SKM-1 (cell line): ENCODE results near the gene CENPVL1.
A peak's percentile ranks its signal among the peaks of the same experiment; 100 is the strongest.
"Not testable (repeated sequence)": the region's sequence is repeated elsewhere in the genome, so short reads cannot be mapped to it uniquely, and the experiment has no call there.

Source experiments
- DNase-seq: peaks from one replicate; lab custom pipeline; 2025; ENCODE audit not compliant: unreplicated experiment; lab: John Stamatoyannopoulos, UW

CENPVL1 gene

DNA sequence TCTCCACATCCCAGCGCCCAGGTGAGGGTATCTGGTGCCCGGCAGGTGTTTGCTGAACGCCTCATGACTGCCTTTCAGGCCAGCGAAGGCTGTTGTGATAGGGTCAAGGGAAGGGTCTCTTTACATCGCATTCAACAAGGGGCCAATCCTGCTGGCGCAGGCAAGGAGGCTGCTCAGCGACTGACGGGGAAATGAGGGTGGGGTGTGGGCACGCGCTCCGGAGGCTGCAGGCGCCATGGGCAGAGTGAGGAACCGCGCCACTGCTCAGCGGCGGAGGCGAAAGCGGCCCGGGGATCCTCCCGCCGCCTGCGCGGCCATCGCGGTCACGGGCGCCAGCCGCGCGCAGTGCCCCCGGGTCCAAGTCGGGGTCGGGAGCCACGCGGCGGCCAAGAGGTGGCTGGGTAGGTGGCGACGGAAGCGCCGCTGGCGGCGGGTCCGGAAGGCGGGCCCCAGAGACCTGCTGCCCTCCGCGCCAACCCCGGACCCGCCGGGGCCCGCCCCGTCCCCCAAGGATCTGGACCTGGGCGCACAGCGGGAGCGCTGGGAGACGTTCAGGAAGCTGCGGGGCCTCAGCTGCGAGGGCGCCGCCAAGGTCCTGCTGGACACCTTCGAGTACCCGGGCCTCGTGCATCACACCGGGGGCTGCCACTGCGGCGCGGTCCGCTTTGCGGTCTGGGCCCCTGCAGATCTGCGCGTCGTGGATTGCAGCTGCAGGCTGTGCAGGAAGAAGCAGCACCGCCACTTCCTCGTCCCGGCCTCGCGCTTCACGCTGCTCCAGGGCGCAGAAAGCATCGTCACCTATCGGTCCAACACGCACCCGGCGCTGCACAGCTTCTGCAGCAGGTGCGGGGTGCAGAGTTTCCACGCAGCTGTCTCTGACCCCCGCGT lies at the start of gene CENPVL1:
Gene CENPVL1, plus strand, starts transcription at position 236 of the 888 bp plus-strand sequence. Its CDS starts 0 bp downstream, at position 236.
- DNase-seq = not testable (repeated sequence)

DNA sequence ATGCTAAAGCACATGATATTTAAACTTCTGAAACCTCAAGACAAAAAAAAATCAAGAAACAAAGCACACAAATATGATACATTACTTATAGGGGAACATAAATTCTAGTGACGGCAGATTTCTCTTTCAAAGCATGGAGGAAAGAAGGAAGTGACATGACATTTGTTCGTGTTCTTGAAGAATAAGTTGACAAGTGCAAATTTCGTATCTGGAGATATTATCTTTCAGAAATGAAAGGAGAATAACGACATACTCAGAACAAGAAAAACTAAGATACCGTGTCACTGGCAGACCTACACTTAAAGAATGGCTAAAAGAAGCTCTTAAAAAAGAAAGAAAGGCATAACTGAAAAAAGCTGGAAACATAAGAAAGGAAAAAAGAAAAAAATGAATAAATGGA lies 44.3 kb upstream of the CENPVL1 start:
- no peak for DNase-seq

DNA sequence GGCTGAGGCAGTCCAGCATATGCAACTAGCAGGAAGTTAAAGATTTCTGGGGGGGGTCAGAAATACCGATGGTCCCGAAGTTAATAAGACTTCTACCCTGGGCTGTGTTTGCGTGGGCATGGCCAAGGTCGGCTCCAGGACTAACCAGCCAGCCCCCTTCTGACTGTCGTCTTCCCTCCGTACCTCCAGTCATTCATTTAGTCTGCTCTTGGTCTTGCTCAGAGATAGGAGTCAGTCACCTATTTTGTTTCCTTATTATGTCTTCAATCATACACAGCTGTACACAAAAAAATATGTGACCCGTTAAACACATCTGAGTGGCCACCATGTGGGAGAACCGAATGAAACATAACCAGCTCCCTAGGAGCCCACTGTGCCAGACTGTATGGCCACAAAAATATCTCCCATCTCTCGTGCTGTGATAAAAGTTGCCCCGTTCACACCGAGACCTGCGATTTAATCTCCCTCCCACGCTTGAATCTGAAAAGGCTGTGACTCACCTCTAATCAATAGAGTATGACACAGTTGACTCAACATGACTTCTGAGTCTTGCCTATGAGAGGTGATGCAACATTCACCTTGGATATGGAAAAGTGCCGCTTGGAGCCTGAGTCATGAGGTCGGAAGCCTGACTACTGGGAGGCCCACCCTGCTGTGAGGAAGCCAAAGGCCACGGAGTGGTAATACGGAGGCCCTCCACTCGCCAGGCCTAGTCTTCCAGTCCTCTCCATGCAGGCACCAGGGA lies 30.5 kb upstream of the CENPVL1 start:
- DNase-seq = not testable (repeated sequence)

- DNase-seq = not testable (repeated sequence)
These were observed 28.2 kb upstream of the CENPVL1 start for GRCh38 chrX:51681808-51682719.

- not testable (repeated sequence) for DNase-seq
These were observed 27.6 kb upstream of the CENPVL1 start, which contains the start of gene CENPVL2 for GRCh38 chrX:51682720-51683062. Gene CENPVL2, minus strand, starts transcription at chrX:51682831. Its CDS starts 0 bp downstream, at chrX:51682831.

- no peak for DNase-seq
These were observed 16.1 kb upstream of the CENPVL1 start for GRCh38 chrX:51694254-51694653.

- DNase-seq = no peak
These were observed 12.9 kb upstream of the CENPVL1 start for GRCh38 chrX:51697397-51697796.

DNA sequence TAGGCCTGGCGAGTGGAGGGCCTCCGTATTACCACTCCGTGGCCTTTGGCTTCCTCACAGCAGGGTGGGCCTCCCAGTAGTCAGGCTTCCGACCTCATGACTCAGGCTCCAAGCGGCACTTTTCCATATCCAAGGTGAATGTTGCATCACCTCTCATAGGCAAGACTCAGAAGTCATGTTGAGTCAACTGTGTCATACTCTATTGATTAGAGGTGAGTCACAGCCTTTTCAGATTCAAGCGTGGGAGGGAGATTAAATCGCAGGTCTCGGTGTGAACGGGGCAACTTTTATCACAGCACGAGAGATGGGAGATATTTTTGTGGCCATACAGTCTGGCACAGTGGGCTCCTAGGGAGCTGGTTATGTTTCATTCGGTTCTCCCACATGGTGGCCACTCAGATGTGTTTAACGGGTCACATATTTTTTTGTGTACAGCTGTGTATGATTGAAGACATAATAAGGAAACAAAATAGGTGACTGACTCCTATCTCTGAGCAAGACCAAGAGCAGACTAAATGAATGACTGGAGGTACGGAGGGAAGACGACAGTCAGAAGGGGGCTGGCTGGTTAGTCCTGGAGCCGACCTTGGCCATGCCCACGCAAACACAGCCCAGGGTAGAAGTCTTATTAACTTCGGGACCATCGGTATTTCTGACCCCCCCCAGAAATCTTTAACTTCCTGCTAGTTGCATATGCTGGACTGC lies 2.8 kb downstream of the CENPVL1 start:
- DNase-seq = not testable (repeated sequence)

DNA sequence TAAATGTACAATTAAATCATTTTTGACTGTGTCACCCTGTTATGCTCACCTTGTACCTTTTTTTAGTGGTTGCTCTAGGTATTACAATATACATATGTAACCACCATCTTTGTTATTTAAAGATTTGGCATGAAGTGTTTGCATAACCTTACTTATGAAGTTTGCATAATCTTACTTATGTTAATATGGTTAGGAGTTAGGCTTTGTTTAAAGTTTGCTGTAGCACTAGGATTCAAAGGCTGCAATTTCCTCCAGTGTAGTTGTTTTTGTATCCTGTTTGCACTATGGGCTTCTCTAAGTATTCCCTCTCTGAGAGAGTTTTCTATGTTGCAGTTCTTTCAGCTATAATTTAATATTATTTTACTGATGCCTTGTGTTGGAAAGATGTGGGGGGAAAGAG lies 17.9 kb downstream of the CENPVL1 start:
- DNase-seq = no peak

DNA sequence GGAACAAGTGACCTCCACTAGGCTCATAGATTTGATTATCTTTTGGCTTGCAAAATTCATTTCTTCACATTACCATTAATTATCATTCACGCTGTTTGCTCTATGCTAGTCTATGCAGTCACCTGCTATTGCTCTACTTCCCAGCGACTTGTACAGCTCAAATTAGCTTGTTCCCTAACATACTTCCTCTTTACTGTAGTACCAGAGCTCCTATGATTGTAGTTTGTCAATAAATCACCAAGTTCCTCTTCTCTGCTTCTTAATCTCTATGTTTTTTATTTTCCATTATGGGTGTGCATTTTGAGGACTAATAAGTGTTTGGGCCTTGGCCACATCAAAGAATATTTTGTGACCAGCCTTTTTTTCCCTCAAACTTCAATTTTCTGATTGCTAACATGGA lies 26.8 kb downstream of the CENPVL1 start:
- DNase-seq = peak; percentile 1

DNA sequence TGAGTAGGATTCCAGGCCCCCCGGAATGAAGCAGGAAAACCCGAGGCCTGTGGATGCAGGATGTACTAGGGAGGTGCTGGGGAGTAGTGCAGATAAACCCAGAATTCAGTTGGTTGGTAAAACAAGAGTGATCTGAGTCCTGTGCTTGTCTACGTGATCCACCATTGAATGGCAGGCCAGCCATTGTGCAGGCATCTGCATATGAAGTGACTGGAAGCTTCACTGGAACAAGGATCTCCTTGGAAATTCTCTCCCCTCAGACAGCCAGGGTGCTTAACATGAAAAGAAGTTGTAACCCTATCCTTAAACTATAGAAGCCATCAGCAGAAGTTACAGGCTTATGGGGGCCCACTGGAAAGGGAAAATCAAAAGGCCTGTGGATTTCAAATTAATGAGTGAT lies 32.3 kb downstream of the CENPVL1 start:
- no peak for DNase-seq

DNA sequence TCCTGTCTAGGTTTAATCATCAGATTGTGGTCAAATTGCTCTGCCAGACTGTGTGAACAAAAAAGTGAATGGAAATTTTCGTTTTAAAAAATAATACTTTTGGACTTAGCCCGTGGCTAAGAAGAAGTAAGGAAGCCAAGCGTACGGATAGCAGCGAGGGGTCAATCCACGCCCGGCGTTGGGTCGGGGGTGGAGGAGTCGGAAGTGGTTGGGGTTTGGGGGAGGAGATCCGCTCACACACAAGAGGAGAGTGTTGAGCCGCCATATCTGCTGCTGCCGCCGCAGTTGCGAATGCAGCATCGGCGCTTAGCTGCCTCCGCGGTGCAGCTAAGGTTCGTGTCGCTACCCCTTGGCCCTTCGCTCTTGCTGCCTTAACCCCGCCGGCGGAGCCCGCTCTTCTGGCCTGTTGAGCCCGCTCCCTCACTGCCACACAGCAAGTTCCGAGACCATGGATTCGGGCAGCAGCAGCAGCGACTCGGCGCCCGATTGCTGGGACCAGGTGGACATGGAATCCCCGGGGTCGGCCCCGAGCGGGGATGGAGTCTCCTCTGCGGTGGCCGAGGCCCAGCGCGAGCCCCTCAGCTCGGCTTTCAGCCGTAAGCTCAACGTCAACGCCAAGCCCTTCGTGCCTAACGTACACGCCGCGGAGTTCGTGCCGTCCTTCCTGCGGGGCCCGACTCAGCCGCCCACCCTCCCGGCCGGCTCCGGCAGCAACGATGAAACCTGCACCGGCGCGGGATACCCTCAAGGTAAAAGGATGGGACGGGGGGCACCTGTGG lies 33.1 kb downstream of the CENPVL1 start, which contains the start of gene GSPT2:
Gene GSPT2, plus strand, starts transcription at position 264 of the 779 bp plus-strand sequence. Its CDS starts 185 bp downstream, at position 449.
- DNase-seq = no peak

GRCh38 chrX:51747671-51748070 lies 37.4 kb downstream of the CENPVL1 start:
- no peak for DNase-seq

DNA sequence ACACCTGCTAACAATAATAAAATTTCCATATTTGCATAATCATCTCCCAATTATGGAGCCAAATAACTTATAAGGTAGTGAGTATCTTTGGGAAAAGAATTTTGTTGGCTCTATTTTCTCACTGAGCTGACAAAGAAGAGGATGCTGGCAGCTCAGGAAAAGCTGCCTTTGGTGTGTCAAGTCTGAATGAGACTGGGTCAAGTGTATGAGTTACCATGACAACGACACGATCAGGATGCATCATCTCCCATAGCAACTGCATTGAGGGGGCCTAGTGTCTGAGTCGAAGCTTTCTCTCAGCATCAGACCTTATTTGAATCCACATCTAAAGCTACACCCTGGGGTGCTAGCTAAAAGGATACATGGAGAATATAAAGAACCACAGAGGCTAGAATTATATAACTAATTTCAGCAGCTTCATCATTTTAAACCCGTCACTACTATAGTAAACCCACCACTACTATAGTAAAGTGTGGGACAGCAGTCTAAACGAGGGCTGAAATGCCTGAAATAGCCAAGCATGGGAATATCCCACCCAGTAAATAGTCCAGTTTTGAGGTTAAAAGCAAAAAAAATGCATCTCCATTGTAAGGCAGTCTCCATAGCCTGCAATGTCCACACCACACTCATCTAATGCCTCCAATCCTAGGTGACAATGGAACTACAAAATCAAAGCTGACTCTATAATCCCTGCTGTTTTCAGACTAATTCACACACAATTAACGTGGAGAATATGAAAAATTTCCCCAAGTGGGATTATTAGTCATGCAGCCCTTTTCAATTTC lies 48.9 kb downstream of the CENPVL1 start:
- DNase-seq = no peak

DNA sequence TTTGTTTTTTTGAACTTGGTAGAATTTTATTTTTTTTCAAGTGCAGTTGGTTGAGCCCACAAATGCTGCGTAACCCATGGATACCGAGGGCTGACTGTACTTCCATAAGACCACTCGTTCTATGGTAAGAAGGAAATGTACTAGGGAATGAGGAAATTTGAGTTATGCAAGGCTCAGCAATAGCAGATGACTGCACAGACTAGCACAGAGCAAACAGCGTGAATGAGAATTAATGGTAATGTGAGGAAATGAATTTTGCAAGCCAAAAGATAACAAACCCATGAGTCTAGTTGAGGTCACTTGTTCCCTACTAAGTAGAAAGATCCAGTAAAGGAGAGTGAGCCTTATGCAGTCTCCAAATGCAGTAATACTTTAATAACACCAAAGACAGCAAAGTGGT lies 50.3 kb downstream of the CENPVL1 start:
- DNase-seq = no peak
